ENCODE measurements around the gene CMKLR1.

The CMKLR1 gene

DNA sequence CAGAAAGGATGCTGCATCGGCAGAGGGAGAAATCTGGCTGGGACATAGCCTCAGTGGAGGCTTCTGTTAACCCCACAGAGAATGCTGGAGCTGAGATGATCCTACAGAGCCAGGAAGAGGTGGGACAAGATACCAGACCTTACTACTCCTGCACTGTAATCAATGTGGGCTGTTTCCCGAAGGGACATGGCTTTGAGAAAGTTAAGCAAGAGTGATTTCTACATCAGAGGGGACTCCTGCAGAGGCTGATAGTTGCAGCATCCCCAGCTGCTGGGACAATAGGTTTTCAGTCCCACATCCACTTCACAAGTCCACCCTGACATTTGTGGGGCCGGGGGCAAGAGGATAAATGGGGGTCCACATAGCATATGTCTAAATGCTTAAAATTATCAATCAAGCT is 22.5 kb upstream of the CMKLR1 start:
- no peak for DNase-seq (ENCODE audit: low read depth)

DNA sequence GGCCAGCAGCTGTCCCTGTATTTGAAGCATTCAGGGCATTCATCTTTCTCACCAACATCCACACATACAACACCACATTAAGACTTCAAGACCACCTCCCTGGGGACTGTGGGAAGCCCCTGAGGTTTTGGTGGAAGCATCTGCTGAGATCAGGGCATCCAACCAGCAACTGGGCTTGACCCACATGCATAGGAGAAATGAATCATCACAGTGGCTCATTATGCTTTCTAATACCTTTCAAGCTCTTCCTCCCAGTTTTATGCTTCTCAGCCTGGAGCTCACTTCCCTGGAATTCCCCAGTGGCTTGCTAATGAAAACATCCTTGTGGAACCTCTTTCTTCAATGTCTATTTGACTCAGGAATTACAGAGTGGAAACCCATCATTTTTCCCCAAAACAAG is 21.4 kb upstream of the CMKLR1 start:
- peak; percentile 49 for DNase-seq (ENCODE audit: low read depth)

DNA sequence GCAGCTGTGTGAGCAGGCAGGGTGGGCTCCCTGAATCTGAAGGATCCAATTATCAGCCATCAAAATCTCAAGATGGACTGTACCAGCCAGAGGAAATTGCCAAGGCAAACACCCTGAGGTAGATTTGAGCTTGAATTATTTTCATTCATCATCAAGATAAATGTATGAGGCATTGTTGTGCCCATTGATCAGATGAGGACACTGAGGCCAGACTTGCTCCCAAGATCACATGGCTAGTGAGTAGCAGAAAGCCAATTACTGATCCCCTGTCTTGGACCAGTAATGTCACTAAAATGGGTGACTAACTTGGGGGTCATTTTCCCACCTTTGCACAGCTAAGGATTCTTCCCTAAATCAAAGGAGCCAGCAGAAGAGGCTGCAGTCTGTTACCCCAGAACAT is 20.9 kb upstream of the CMKLR1 start:
- no peak for DNase-seq (ENCODE audit: low read depth)

DNA sequence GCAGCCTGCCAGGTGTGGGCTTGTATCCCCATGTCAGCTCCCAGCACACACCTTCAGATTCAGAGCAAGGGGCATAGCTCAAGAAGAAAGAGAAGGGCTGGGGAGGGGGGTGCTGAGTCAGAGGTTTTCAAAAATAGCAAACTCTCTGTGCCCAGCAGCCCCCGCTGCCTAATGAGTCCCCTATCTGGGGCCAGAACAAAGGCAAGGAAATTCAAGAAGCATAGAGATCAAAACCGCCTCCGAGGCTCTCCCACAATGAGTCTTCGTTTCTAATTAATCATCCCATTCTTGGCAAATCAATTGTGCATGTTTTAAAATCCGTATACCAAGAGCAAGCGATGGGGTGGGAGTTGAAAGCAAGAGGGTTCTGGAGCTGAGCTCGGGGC is 19.5 kb upstream of the CMKLR1 start:
- no peak for DNase-seq (ENCODE audit: low read depth)

DNA sequence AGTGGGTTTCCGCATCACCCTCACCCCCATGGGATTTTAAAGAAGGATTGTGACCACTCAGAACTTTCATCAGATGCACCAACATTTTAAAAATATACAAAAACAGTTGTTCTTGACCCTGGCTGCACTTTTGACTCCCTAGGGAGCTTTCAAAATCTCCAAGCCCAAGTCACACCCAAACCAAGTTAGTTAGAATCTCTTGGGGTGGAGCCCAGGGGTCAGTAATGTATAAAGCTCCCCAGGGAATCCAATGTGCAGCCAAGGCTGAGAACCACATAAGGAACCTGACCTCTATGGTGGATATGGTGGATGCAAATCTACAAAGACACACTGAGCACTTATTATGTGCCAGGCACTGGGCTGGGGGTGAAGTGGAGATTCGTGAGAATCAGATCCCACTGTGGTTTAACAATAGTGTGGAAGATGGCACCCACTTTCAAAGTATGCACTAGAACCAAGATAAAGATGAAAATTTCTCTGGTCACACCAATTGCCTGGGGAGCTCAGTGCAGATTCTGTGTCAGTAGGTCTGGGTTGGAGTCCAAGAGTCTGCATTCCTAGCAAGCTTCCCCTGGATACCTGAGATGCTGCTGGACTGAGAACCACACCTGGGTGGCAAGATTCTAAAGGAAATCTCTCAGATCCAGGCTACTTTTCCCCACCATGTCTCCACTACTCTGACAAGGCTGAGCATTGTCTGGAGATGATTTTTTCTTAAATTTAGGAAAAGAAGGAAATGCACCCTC is 18.9 kb upstream of the CMKLR1 start:
- no peak for DNase-seq (ENCODE audit: low read depth)

DNA sequence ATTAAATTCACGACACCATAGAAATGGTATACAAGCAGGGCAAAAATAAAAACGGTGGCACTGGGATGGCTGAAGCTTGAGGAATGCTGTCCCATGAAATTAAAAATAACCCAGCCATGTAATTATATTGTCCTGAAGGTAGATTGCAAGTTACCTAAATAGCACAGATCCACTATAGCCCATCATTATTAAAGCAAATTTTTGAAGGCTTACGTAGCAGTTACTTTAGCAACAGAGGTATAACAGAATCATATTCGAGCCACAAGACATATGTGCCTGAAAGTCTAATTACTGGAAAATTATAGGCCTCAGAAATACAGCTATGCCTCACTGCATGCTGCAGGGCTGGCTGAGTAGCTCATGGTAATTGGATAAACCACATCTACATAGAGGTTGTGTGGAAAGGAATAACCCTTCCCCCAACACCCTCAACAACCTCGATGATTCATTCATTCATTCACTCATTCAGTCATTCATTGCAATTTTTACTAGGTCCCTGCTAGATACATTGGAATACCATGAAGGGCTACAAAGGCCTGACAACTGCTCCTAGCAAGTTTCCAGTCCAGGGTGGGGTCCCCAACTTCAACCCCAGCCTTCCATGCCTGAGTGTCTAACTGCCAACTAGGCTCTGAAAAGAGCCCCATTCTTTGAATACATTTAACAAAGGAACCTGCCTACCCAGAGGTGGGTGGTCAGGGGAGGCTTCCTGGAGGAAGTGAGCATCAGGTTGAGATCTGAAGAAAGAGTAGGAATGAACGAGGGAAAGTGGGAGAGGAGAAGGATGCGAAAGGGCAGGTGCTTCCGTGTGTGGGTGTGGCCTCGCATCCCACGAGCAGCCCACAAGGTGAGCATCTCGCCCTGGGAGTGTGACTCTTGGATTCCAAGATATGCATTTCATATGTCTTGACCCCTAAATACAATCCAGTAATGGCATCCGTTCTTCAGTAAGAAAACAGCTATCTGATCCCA is 18.0 kb upstream of the CMKLR1 start:
- no peak for DNase-seq (ENCODE audit: low read depth)

DNA sequence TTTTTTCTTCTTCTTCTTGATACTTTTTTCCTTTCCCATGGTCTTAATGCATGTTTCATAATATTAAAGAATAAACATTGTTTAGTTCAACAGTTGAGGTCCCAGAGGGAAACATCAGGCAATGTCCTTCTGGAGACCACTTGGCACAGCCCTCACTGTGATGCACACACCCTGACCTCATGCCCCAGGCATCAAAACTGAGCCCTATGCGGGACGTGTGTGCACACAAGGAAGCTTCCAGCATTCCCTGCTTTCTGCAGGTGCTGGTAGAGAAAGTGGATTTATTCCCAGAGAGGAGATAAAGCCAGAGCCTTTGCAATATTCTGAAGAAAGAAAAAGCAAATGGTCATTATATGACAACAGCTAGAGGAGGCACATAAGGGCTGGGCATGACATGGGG is 16.0 kb upstream of the CMKLR1 start:
- no peak for DNase-seq (ENCODE audit: low read depth)

DNA sequence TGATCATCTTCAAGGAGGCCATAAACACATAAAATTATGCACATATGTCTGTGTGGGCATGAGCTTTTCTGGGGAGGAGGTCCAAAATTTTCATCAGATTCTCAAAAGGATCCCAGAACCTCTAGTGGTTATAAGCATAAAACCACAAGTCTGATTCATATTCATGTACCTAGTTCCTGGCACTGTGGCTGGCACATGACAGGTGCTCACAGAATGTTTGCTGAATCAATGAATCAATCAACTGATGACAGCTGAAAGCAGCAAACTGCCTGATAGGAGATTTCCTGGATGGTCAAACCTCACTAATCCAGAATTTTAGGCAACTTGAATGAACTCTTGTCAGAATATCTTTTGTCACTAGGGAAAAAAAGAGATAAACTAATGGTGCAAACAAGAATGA is 13.5 kb upstream of the CMKLR1 start:
- no peak for DNase-seq (ENCODE audit: low read depth)

DNA sequence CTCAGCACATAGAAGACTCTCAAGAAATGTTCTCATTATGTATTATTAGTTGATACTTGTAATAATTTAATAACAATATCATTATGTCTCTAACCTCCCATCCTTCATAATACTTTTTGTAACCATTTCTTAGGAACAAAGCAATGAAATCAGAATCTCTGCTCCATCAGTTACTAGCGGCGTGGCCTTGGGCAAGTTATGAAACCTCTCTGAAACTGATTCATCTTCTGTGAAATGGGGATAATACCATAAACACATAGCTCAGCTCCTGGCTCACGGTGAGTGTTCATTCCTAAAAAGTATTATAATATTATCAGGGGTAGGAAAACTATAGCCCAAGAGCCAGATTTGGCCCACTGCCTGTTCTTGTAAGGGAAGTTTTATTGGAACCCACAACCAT is 11.4 kb upstream of the CMKLR1 start:
- DNase-seq (ENCODE audit: low read depth), result no peak

DNA sequence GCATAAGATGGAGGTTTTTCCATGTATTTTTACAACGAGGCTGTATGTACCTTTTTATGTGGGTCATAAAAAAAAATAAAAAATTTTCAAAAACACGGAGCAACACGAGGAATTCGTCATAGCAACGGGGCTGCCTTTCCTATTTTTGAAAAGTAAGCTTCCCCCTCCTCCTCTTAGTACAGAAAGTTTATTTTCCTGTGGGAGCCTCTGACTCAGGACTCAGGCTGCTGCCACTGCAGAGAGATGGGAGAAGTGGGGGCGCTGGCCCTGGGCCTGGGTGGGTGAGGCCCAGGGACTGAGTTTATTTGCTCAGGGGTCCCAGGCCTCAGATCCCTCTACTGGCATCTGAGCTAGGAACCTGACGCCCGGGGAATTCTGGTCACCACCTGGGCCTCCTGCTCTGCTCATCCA is 10.2 kb upstream of the CMKLR1 start:
- DNase-seq (ENCODE audit: low read depth), result peak; percentile 77

DNA sequence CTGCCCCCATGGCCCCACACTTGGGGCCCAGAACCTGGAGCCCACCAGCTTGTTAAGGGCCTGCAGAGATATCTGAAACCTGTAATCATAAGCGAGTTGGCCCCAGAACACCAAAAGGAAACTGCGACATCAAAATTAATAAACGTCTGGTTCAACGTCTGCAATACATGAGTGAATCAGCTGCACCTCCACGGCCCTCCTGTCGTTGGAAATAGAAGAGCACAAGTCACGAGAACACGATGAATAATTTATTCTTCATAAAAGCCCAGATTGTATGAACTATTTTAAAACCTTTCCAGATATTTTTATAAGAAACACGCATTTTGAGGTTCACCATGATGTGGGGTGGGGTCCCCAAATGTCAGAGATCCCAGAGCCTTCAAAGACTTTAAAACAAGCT is 9.7 kb upstream of the CMKLR1 start:
- DNase-seq (ENCODE audit: low read depth), result no peak

DNA sequence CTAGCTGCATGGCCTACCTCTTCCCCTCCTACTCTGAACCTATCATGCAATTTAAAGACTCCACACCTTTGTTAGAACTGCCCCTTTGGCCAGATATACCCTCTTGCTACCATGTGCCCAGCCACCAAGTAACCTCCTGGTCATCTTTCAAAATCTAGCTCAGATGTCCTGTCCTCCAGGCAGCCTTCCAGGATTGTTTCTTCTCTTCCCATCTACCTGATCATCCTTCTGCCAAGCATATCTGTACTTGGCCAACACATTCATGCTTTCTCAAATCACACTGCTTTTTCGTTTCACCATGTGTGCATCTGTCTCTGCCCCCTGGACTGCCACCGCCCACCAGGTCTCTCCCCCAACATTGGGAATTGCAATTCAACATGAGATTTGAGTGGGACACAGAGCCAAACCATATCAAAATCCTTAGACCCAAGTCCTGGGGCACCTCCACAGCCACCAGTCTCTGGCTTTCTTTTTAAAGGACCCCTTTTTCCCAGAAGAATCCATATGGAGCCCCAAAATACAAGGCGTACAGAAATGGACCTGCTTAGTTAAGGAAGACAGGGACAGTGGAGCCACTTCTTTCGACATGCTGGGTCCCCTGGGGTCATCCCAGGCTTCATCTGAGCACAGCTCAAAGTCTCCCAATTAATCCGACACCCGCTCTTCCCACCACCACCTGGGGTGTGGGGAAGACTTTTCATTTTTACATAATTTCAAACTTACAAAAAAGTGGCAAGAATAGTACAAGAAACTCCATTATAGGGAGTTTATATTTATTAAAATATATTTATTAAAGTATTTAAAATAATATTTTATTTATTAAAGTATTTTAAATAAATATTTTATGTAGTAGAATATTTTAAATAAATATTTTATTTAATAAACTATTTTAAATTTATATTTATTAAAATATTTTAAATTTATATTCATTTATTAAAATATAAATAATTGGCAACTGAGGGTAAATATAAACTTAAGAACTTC is 7.9 kb upstream of the CMKLR1 start:
- no peak for DNase-seq (ENCODE audit: low read depth)

DNA sequence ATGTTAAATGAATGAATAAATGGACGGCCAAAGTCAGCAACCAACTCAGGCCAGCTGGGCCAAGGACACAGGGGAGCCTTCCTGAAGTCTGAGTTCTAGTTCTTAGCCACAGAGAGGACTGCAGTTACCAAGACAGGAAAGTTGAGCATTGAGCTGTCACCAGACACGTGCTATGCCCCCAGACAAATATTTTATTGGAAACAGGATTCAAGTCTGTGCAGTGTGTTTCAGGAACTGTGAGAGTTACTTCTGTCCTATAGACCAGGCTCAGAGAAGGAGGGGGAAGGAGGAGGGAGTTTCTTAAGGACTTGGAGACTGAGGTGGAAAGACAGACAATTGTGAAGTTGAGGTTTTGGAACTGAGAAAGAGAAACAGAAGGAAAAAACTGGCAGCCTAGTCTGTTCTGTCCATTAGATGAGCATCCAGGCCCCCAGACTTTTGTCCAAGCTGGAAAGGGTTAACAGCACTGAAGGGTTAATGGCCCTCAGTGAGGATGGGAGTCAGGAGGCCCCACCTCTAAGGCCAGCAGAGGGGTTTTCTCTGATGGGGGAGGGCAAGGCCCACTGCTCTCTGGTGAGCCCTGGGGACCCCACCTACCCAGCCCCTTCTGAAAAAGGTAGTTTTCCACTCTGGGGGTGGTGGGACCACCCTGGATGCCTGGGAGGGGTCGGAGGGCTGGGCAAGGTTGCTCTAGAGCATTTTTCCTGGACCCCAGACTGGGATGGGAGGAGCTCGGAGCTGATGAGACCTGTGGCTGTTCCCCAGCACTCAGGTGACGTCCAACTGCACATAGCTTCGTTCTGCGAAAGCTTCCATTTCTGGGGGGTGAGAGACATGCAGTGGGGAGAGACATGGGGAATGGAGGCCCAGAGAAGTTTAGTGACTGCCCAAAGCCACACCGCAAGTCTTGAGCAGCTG is 6.9 kb upstream of the CMKLR1 start:
- no peak for DNase-seq (ENCODE audit: low read depth)

DNA sequence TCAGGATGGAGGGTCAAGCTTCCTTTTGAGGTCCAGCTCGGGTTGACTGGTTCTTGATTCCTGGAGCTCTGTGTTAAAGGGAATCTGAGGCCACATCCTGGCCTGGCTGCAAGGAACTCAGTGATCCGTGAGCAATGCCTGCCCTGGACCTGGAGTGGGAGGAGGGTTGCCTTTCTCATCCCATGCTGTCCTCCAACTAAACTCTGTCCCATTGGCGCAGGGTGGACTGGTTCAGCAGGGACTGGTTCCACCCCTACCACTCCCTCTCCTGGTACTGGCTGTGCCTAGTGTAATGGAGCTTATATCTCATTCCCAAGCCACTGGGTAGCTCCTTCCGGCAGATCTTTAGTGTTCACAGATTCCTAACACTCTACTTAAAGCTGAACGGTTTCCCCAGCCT is 3.9 kb upstream of the CMKLR1 start:
- DNase-seq (ENCODE audit: low read depth), result no peak

DNA sequence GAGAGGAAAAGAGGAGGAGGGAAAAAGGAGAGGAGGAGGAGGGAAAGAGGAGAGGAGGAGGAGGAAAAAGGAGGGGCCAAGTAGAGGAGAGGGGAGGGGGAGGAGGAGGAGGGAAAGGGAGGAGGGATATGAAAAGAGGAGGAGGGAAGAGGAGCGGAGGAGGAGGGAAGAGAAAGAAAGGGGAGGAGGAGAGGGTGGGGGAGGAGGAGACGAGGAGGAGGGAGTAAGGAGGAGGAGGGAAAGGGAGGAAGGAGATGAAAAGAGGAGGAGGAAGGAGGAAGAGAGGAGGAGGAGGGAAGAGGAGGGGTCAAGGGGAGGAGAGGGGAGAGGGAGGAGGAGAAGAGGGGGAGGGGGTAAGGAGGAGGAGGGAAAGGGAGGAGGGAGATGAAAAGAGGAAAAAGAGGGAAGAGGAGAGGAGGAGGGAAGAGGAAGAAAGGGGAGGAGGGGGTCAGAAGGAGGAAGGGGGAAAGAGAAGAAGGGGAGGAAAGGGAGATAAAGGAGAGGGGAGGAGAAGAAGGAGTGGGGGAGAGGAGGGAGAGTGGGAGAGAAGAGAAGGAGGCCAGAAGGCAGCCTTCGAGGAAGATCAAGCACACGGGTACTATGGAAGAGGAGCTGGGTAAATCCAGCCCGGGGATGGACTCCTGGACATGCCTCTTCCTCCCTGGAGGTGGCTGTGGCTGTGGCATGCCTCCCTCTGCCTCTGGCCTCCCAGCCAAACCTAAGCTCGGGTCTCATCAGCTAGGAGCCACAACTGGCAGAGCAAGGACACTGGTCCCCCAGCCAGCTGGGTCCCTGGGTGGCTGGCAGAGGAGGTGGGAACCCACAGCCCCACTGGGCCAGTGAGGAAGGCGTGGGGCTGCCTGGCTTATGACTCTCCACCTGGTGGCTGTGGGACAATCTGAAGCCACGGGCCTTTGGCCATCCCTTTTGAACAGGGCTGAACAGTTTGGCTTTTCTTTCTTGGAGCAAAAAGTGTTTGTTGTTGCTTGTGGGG is 3.0 kb upstream of the CMKLR1 start:
- DNase-seq (ENCODE audit: low read depth), result no peak

DNA sequence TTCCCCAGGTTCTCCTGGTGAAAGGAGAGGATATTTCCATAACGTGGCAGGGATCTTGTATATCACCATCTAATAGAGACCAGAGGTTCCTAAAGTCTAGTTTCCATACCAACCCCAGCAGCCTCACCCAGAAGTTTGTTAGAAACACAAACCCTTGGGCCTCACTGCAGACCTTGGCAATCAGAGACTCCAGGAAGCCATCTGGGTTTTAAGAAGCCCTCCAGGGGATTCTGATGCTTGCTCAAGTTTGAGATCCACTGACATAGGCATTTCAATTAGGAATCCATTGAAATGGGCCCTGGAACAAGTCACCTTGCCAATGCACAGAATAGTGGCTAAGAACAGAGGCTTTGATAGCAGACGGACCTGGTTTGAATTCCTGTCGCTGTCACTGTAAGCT is 2.2 kb upstream of the CMKLR1 start:
- DNase-seq (ENCODE audit: low read depth), result no peak

DNA sequence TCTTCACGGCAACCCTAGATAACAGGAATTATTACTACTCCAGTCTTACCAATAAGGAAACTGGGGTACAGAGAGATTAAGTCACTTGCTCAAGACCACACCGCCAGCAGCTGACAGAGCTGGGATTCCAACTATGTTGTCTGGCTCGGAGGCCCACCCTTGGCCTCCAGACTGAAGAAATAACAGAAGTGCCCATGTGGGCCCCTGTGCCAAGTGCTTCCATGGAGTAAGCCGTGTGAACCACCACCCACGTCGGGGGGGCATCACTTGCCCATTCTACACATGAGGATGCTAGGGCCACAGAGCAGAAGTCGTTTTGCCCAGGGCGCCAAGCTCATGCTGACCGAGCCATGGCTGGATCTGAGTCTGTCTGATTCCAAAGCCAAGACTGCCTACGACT is 926 bp upstream of the CMKLR1 start:
- DNase-seq (ENCODE audit: low read depth), result no peak

DNA sequence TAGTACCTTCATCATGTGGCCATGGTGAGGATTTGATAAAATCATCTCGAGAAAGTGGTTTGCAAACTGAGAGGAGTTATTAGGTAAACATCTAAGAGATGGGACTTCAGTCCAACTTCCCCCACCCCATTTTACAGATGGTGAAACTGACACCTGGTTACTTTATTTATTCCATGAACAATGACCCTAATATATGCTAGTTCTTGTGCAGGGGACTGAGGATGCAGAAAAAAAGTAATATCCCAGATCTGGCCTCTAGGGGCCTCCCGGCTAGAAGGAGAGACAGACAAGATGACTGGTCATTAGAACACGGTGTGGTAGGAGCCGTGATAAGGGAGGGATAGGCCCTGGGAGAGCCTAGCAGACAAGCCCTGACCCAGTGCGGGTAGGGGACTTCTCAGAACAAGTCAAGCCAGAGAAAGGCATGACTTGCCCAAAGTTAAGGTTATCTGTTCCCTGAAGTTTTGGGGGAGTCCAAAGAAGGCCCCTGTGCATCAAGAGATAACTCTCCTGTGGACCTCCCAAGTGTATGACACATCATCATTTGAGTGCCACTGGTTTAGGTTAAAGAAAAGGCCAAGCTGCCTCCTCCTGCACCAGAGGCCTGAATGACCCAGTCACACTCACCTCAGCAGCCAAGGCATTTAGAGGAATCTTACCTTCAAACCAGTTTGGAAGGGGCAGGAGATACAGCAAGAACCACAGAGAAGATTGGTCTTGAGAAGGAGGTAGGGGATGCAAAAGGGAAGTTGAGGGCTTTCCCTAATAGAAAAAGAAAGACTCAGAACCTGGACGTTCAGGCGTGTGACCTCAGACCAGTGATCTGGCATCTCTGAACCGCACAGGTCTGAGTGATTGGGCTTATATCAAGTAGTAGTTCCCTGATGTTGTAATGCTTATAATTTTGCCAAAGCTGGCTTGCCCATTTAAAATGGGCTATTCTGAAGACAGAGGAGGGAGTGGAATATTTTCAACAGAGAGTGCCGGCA is 1.6 kb downstream of the CMKLR1 start:
- DNase-seq (ENCODE audit: low read depth), result no peak
